Naive thymus-derived CD4-positive, alpha-beta T cell (primary cell): Measurements from ENCODE around the gene CDK18. TPM values are rescaled to one million over a fixed set of nuclear protein-coding genes. Genes with fewer than 3 reads are reported as not detected.
A peak's percentile ranks its signal among the peaks of the same experiment; 100 is the strongest.

Experiments used
- ATAC-seq: fragments of 150-1000 bp; cut with Tn5 transposase; 2 replicates; pipeline ENCODE4 v1.10.0; 2021; ENCODE audit warnings: mild to moderate bottlenecking, moderate library complexity
- CTCF ChIA-PET: fragments of 350-600 bp; sonication (Branson Sonifier 250); formaldehyde crosslinking; loops from one replicate; lab custom pipeline; 2021; ENCODE audit warnings: antibody characterized with exemption; lab: Charles Lee
- POLR2A ChIA-PET: fragments of 350-600 bp; sonication (Branson Sonifier 250); formaldehyde crosslinking; loops from one replicate; lab custom pipeline; 2021; ENCODE audit warnings: antibody characterized with exemption, inconsistent platforms; lab: Charles Lee
- DNase-seq, 9 donors: peaks; one replicate each; pipeline versions ENCODE4 v3.0.0 to v3.0.0-alpha.2; 2020 to 2022; ENCODE audit warnings: mixed read lengths in 1 of 9
- H3K27ac ChIP-seq: one replicate; pipeline ENCODE4 v1.7.0; 2013; ENCODE audit warnings: mild to moderate bottlenecking, low read depth, low read length, moderate library complexity
- H3K27me3 ChIP-seq, 2 donors: one replicate each; pipeline ENCODE4 v1.7.0; 2013; ENCODE audit warnings: low read length in 2 of 2, mild to moderate bottlenecking in 2 of 2, moderate library complexity in 2 of 2; ENCODE audit not compliant: control insufficient read depth in 2 of 2, insufficient read depth in 2 of 2
- H3K36me3 ChIP-seq, 3 experiments: 1 replicate in 2 of 3; 2 replicates in 1 of 3; pipeline ENCODE4 v1.7.0; 2013; ENCODE audit warnings: low read length in 3 of 3, mild to moderate bottlenecking in 3 of 3, moderate library complexity in 1 of 3; ENCODE audit not compliant: insufficient read depth in 3 of 3, control insufficient read depth in 2 of 3
- H3K4me1 ChIP-seq, 2 donors: one replicate each; pipeline ENCODE4 v1.7.0; 2013; ENCODE audit warnings: low read length in 2 of 2, mild to moderate bottlenecking in 2 of 2, moderate library complexity in 1 of 2; ENCODE audit not compliant: control insufficient read depth in 2 of 2, insufficient read depth in 2 of 2
- H3K4me3 ChIP-seq: 2 replicates; pipeline ENCODE4 v1.7.0; 2013; ENCODE audit warnings: mild to moderate bottlenecking, low read length
- H3K9me3 ChIP-seq, 3 experiments: 1 replicate in 2 of 3; 2 replicates in 1 of 3; pipeline ENCODE4 v1.7.0; 2013; ENCODE audit warnings: low read length in 3 of 3; ENCODE audit not compliant: control insufficient read depth in 2 of 3
- H3K27ac Mint-ChIP-seq, 9 donors: one replicate each; pipeline ENCODE4 v1.8.0; 2020 to 2022; ENCODE audit warnings: mixed read lengths in 9 of 9, mild to moderate bottlenecking in 8 of 9, moderate library complexity in 5 of 9, inconsistent platforms in 2 of 9
- H3K27me3 Mint-ChIP-seq, 5 donors: one replicate each; pipeline ENCODE4 v1.8.0; 2021 to 2022; ENCODE audit warnings: mixed read lengths in 5 of 5, mild to moderate bottlenecking in 1 of 5
- H3K36me3 Mint-ChIP-seq, 5 donors: one replicate each; pipeline ENCODE4 v1.8.0; 2020 to 2022; ENCODE audit warnings: mixed read lengths in 5 of 5, mild to moderate bottlenecking in 3 of 5, inconsistent platforms in 1 of 5
- H3K4me1 Mint-ChIP-seq, 7 donors: one replicate each; pipeline ENCODE4 v1.8.0; 2020 to 2022; ENCODE audit warnings: mixed read lengths in 7 of 7, mild to moderate bottlenecking in 3 of 7, inconsistent platforms in 1 of 7
- H3K4me3 Mint-ChIP-seq, 10 donors: one replicate each; pipeline ENCODE4 v1.8.0; 2020 to 2022; ENCODE audit warnings: mild to moderate bottlenecking in 10 of 10, mixed read lengths in 10 of 10, moderate library complexity in 6 of 10, inconsistent platforms in 2 of 10
- H3K9me3 Mint-ChIP-seq, 11 donors: one replicate each; pipeline ENCODE4 v1.8.0; 2020 to 2022; ENCODE audit warnings: mixed read lengths in 11 of 11, mild to moderate bottlenecking in 4 of 11, inconsistent platforms in 1 of 11, moderate library complexity in 1 of 11
- intact Hi-C, 2 donors: fragments of 100-400 bp; cut with micrococcal nuclease; formaldehyde crosslinking; loops; one replicate each; pipeline ENCODE4 v1.15.1; 2023
- polyA plus RNA-seq, 2 donors: library from polyadenylated mRNA; unstranded; fragments of 300-500 nt; fragmentation: Illumina TruSeq; gene quantifications; one replicate each; pipeline ENCODE4 v1.2.3, GENCODE V29; 2021
- total RNA-seq, 6 experiments: library from RNA in 5 of 6; stranded (reverse) in 5 of 6; gene quantifications; 1 replicate in 5 of 6; 2 replicates in 1 of 6; pipeline ENCODE4 v1.2.3 and lab custom pipeline; 2021 to 2026

The CDK18 gene
- total and polyA plus RNA-seq, 7 experiments from 2014 or later: 0.20 to 3.6 (median 2.6) TPM

GRCh38 chr1:205580140-205580922 lies 75.9 kb downstream of the CDK18 start:
- Mint-ChIP-seq H3K36me3 (no peaks in the 10 kb centered on the region), H3K9me3 (peaks cover 0 to 2% (median 0%) of the 10 kb centered on the region in 11 donors), H3K27me3 (peaks cover 13 to 31% (median 24%) of the 10 kb centered on the region in 5 donors), H3K27ac (no peak overlapping the region), H3K4me3 (no peak overlapping the region), H3K4me1 (peaks cover 0 to 7% (median 0%) of the 10 kb centered on the region in 7 donors)
- no peak overlapping the region for H3K27ac ChIP-seq
- H3K9me3 ChIP-seq: no peaks in the 10 kb centered on the region
- H3K27me3 ChIP-seq: no peaks in the 10 kb centered on the region
- ChIA-PET POLR2A (no interaction called here), CTCF (interaction anchor here (1.0 kb wide), 1 partner anchor 11 kb away, joined by 3 read pairs; no protein-coding TSS in a partner anchor)
- intact Hi-C loops: no loop called here
- no peaks in the 10 kb centered on the region for H3K4me1 ChIP-seq
- no peaks in the 10 kb centered on the region for H3K36me3 ChIP-seq
- DNase-seq (no peak), ATAC-seq (no peak)
- H3K4me3 ChIP-seq: no peak overlapping the region

- DNase-seq (no peak), ATAC-seq (no peak)
- intact Hi-C loops: no loop called here
- no peaks in the 10 kb centered on the region for H3K9me3 ChIP-seq
- H3K4me1 ChIP-seq: no peaks in the 10 kb centered on the region
- peaks cover 0 to 7% (median 0%) of the 10 kb centered on the region in 7 donors for H3K4me1 Mint-ChIP-seq
- H3K4me3 Mint-ChIP-seq: no peak overlapping the region
- H3K27ac ChIP-seq: no peak overlapping the region
- CTCF ChIA-PET: no interaction called here
- peaks cover 0 to 2% (median 0%) of the 10 kb centered on the region in 11 donors for H3K9me3 Mint-ChIP-seq
- H3K36me3 Mint-ChIP-seq: no peaks in the 10 kb centered on the region
- H3K36me3 ChIP-seq: no peaks in the 10 kb centered on the region
- H3K4me3 ChIP-seq: no peak overlapping the region
- POLR2A ChIA-PET: no interaction called here
- H3K27me3 Mint-ChIP-seq: peaks cover 13 to 31% (median 24%) of the 10 kb centered on the region in 5 donors
- no peak overlapping the region for H3K27ac Mint-ChIP-seq
- no peaks in the 10 kb centered on the region for H3K27me3 ChIP-seq
Observed at GRCh38 chr1:205580923-205581180, 76.4 kb downstream of the CDK18 start.

GRCh38 chr1:205581321-205581980 lies 77.0 kb downstream of the CDK18 start:
- peaks cover 13 to 31% (median 24%) of the 10 kb centered on the region in 5 donors for H3K27me3 Mint-ChIP-seq
- H3K9me3 ChIP-seq: no peaks in the 10 kb centered on the region
- no peak overlapping the region for H3K4me3 Mint-ChIP-seq
- intact Hi-C loops: no loop called here
- H3K27ac ChIP-seq: no peak overlapping the region
- peaks cover 0 to 7% (median 0%) of the 10 kb centered on the region in 7 donors for H3K4me1 Mint-ChIP-seq
- ChIA-PET CTCF (no interaction called here), POLR2A (no interaction called here)
- H3K9me3 Mint-ChIP-seq: peaks cover 0 to 2% (median 0%) of the 10 kb centered on the region in 11 donors
- DNase-seq (no peak), ATAC-seq (no peak)
- H3K27ac Mint-ChIP-seq: no peak overlapping the region
- no peaks in the 10 kb centered on the region for H3K4me1 ChIP-seq
- no peaks in the 10 kb centered on the region for H3K27me3 ChIP-seq
- H3K36me3 ChIP-seq: no peaks in the 10 kb centered on the region
- H3K4me3 ChIP-seq: no peak overlapping the region
- no peaks in the 10 kb centered on the region for H3K36me3 Mint-ChIP-seq

- Histone ChIP-seq H3K4me3 (no peak overlapping the region), H3K27ac (no peak overlapping the region), H3K27me3 (no peaks in the 10 kb centered on the region), H3K4me1 (no peaks in the 10 kb centered on the region), H3K36me3 (no peaks in the 10 kb centered on the region), H3K9me3 (no peaks in the 10 kb centered on the region)
- peaks cover 8 to 27% (median 20%) of the 10 kb centered on the region in 5 donors for H3K27me3 Mint-ChIP-seq
- ATAC-seq (peak; percentile 7), DNase-seq (no peak)
- ChIA-PET CTCF (no interaction called here), POLR2A (no interaction called here)
- H3K27ac Mint-ChIP-seq: peak overlapping the region in 1 of 9 donors; percentile 67
- H3K4me3 Mint-ChIP-seq: no peak overlapping the region
- peaks cover 0 to 7% (median 0%) of the 10 kb centered on the region in 7 donors for H3K4me1 Mint-ChIP-seq
- H3K36me3 Mint-ChIP-seq: no peaks in the 10 kb centered on the region
- intact Hi-C loops: no loop called here
- H3K9me3 Mint-ChIP-seq: peaks cover 0 to under 1% (median 0%) of the 10 kb centered on the region in 11 donors
Observed at GRCh38 chr1:205582046-205582445, 77.6 kb downstream of the CDK18 start.

Other genes with a start within 250 kb of the CDK18 start
- 10 to 100 TPM in 4 of 5 experiments, 1 to 10 TPM in 1; 9.1 to 57.8 (median 23.0) TPM for gene NUAK2, start 182.9 kb upstream of the CDK18 start, total RNA-seq
- 10 to 100 TPM; 40.7 to 85.5 TPM for gene NUAK2, start 182.9 kb upstream of the CDK18 start, polyA plus RNA-seq
- gene KLHDC8A, start 147.7 kb upstream of the CDK18 start, total RNA-seq: not detected
- not detected for gene KLHDC8A, start 147.7 kb upstream of the CDK18 start, polyA plus RNA-seq
- under 1 TPM in 1 of 5 experiments, not detected in 4; 0.97 TPM for gene LEMD1, start 82.6 kb upstream of the CDK18 start, total RNA-seq
- gene LEMD1, start 82.6 kb upstream of the CDK18 start, polyA plus RNA-seq: not detected
- under 1 TPM in 4 of 5 experiments, not detected in 1; 0.12 to 0.44 (median 0.31) TPM for gene BLACAT1, start 48.6 kb upstream of the CDK18 start, total RNA-seq
- gene BLACAT1, start 48.6 kb upstream of the CDK18 start, polyA plus RNA-seq: under 1 TPM in 1 of 2 donors, not detected in 1; 0.13 TPM
- gene ELK4, start 127.3 kb downstream of the CDK18 start, total RNA-seq: 100 to 1,000 TPM; 104 to 250 (median 156) TPM
- gene ELK4, start 127.3 kb downstream of the CDK18 start, polyA plus RNA-seq: 1 to 10 TPM; 4.0 to 7.3 TPM
- 1 to 10 TPM in 2 of 5 experiments, under 1 TPM in 3; 0.10 to 8.7 (median 0.54) TPM for gene SLC45A3, start 175.8 kb downstream of the CDK18 start, total RNA-seq
- not detected for gene SLC45A3, start 175.8 kb downstream of the CDK18 start, polyA plus RNA-seq
- gene NUCKS1, start 245.5 kb downstream of the CDK18 start, total RNA-seq: 100 to 1,000 TPM in 4 of 5 experiments, 10 to 100 TPM in 1; 70.4 to 164 (median 122) TPM
- gene NUCKS1, start 245.5 kb downstream of the CDK18 start, polyA plus RNA-seq: 10 to 100 TPM; 12.5 to 18.7 TPM